ENCODE measurements around the gene ERO1B.

Gene ERO1B

GRCh38 chr1:236259043-236259442, 22.7 kb downstream of the ERO1B start:
- Histone ChIP-seq H3K27ac (no peak overlapping the region), H3K4me3 (no peak overlapping the region)

GRCh38 chr1:236258114-236258622, 23.6 kb downstream of the ERO1B start:
- Histone ChIP-seq H3K4me3 (no peak overlapping the region), H3K27ac (no peak overlapping the region)

GRCh38 chr1:236257216-236257615, 24.5 kb downstream of the ERO1B start:
- no peak overlapping the region for H3K27ac ChIP-seq
- H3K4me3 ChIP-seq: no peak overlapping the region

DNA sequence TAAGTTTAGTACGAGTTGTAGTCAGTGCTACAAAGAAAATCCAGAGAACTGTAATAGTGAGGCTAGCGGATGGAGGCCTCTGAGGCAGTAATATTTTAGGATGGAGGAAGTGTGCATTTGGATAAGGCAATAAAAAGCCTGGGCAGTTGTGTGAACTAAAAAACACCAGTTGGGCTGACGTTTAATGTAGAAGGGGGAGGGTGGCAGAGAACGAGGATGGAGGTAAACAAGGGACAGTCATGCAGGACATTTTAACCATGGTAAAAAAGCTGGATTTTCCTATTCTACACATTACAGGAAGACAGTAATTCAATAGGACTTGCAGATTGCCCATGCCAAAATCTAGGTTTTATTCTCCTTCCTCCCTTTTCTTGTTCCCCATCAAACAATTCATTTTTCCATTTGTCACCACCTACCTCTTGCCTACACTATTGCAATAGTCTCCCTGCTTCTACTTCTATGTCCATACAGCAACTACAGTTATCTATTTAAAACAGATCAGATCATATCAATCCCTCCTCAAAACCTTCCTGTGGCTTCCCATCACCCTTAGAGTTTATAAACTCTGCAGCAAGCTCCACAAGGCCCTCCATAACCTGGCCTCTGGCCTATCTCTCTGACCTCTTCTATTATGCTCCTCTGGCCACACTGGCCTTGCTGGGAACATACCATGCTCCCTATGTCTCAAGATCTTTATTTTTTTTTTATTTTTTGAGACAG, 27.7 kb downstream of the ERO1B start:
- no peak overlapping the region for H3K4me3 ChIP-seq
- H3K27ac ChIP-seq: no peak overlapping the region

DNA sequence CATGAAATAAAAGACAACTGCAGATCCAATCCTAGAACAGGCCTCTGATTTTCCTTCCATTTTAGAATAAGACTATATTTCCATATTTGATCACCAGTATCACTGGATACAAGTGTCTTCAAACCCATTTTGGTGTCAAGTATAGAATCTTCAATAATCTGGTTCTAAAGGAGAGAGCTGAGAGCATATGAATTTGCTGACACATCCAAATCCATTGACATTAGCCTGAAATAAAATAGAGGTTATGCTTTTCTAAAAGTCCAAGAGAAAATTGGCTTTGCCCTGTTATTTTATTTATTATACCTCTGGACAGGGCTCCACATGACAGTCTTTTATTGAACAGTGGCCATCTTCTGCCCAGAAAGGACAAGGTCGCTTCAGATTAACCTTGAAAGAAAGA, 28.6 kb downstream of the ERO1B start:
- Histone ChIP-seq H3K27ac (no peak overlapping the region), H3K4me3 (no peak overlapping the region)

DNA sequence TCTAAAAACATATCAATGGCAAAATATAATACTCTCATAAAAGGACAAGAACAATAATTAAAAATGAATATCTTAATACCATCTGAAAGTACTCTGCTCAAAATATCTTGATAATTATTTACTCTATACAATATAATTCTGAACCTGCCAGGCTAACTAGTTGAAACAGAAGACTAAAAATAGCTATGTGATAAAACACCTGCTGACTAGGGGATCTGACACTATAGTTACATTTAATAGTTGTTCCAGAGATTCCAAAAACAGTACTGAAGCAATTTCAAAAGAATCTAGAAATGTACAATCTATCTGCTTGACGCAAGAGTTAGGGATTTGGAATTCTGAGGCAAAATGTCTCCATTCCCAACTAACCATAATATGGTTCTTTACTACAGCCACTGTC, 30.2 kb downstream of the ERO1B start:
- no peak overlapping the region for H3K27ac ChIP-seq
- H3K4me3 ChIP-seq: no peak overlapping the region

GRCh38 chr1:236247286-236247685, 34.5 kb downstream of the ERO1B start:
- Histone ChIP-seq H3K27ac (no peak overlapping the region), H3K4me3 (no peak overlapping the region)

DNA sequence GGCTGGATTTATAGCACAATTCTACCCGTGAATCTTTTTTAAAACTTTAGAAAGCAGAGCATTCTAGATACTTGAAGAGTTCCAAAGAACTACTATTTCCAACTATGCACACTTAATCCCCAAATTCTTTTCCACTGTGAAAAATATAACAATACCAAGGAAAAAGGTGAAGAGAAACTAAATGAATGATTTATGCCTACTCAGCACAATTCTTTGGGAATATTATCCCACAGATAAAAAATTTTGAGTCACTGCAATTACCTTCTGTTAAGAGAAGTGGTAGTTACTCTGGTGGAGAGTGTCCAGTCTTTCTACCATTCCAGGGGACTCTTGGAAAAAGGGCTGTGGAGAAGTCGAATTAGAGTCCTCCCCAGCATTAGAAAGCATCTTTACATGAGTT, 39.2 kb downstream of the ERO1B start:
- H3K27ac ChIP-seq: no peak overlapping the region
- no peak overlapping the region for H3K4me3 ChIP-seq

GRCh38 chr1:236240675-236241074, 41.1 kb downstream of the ERO1B start:
- H3K4me3 ChIP-seq: no peak overlapping the region
- H3K27ac ChIP-seq: no peak overlapping the region

GRCh38 chr1:236239092-236239585, 42.6 kb downstream of the ERO1B start:
- Histone ChIP-seq H3K27ac (no peak overlapping the region), H3K4me3 (no peak overlapping the region)

DNA sequence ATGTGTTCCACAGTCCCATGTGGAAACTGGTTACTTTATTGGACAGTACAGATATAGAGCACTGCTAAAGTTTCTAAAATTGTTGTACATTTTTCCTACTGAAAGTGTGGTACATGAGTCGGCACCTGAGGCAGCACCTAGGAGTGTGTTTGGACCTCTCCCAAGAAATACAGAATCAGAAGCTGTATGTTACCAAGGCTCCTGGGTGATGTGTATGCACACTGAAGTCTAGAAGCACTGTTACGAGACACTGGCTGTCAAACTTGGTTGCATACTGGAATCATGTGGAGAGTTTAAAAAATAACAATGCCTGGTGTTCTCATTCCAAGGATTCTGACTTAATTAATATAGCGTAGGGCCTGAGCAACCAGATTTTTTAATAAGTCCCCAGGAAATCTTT, 46.6 kb downstream of the ERO1B start:
- no peak overlapping the region for H3K4me3 ChIP-seq
- H3K27ac ChIP-seq: no peak overlapping the region

DNA sequence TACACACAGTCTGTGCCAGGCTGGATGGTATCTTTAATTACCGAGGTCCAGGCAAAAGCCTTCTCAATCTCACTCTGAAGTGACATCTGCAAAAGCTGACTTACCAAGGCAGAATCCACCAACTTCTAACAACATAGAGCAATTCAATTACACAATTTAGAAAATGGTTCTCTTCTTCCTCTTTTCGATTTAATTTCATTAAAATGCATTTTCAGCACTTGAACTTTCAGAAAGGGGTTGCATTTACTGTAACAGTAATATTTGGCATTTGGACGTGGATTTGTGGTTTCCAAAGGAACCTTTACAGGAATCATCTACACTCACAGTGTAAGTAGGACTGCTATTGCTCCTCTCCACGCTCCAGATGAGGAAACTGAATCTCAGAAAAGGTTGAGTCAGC, 53.3 kb downstream of the ERO1B start:
- H3K27ac ChIP-seq: no peak overlapping the region
- H3K4me3 ChIP-seq: no peak overlapping the region

GRCh38 chr1:236222632-236223031, 59.1 kb downstream of the ERO1B start:
- Histone ChIP-seq H3K4me3 (no peak overlapping the region), H3K27ac (no peak overlapping the region)

GRCh38 chr1:236220473-236220872, 61.3 kb downstream of the ERO1B start:
- H3K4me3 ChIP-seq: no peak overlapping the region
- H3K27ac ChIP-seq: no peak overlapping the region

DNA sequence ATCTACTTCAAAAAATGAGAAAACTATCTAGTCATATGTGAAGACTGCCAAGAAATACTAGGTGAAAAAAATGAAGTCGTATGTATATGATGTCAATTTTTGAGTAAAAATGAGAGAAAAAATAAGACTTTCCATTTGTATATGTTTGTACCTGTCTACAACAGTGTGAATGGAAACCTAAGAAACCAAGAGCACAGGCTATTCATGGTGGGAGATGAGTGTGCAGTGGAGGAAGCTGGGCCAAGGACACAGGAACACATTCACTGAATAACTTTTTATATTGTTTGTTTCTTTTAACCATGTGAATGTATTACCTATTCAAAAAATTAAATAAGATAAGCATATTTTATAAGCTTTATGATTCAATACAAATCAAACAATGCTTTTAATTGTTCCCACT, 67.0 kb downstream of the ERO1B start:
- H3K27ac ChIP-seq: no peak overlapping the region
- H3K4me3 ChIP-seq: no peak overlapping the region

DNA sequence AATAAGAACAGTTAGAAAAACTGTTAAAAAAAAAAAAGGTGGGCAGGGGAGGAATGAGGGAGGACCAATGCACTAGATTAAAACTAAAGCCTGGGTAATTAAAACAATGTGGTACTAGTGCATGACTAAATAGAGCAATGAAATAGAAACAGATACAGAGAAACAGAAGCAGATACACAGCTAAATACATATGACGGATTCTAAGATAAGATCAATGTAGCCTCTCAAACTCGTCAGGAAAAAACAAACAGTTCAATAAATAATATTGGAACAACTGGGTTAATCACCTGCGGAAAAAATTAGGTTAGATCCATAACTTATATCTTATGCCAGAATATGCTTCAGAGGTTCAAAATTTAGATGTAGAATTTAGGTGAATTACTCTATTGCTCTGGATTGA, 68.2 kb downstream of the ERO1B start:
- H3K27ac ChIP-seq: no peak overlapping the region
- no peak overlapping the region for H3K4me3 ChIP-seq

DNA sequence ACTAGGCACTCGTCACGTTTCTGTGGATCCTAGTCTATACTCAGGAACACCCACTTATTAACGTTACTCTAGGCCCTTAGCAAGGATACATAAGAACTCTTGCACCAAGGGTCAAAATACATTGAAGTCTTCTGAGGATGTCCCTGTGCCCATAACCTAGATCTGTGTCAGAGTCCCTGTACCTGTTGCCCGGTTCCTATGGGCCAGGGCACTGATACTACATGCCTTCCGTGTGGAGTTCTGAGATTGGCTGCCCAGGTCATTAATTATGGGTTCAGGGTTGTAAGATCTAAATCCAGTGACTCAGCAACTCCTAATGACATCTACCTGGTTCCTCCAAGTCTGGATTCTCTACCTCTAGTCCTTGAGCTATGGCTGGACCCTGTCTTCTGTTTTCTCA, 69.9 kb downstream of the ERO1B start:
- Histone ChIP-seq H3K4me3 (no peak overlapping the region), H3K27ac (no peak overlapping the region)

DNA sequence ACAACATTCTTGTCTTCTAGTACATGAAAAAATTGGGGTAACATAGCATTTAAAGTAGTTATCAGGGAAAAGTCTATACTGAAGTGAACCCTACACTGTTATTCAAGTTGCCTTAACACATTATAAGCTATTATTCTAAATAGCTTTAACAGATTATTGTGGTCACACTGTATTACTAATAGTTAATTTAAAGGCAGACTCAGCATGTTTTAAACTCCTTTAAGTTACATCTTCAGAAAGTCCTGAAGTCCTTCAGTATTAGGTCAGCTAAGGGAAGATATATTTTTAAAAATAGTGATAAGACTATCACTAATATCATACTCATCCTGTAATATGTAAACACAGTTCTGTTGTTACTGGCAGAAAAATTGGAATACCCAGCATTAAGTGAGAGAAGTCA, 72.0 kb downstream of the ERO1B start:
- no peak overlapping the region for H3K27ac ChIP-seq
- H3K4me3 ChIP-seq: no peak overlapping the region

- no peak overlapping the region for H3K27ac ChIP-seq
- no peak overlapping the region for H3K4me3 ChIP-seq
These were observed 72.6 kb downstream of the ERO1B start for GRCh38 chr1:236209185-236209584.

GRCh38 chr1:236207569-236207968, 74.2 kb downstream of the ERO1B start:
- Histone ChIP-seq H3K27ac (no peak overlapping the region), H3K4me3 (no peak overlapping the region)

GRCh38 chr1:236207121-236207520, 74.6 kb downstream of the ERO1B start:
- Histone ChIP-seq H3K27ac (peak overlapping the region in 2 of 21 experiments; percentile 16 to 50), H3K4me3 (no peak overlapping the region)

DNA sequence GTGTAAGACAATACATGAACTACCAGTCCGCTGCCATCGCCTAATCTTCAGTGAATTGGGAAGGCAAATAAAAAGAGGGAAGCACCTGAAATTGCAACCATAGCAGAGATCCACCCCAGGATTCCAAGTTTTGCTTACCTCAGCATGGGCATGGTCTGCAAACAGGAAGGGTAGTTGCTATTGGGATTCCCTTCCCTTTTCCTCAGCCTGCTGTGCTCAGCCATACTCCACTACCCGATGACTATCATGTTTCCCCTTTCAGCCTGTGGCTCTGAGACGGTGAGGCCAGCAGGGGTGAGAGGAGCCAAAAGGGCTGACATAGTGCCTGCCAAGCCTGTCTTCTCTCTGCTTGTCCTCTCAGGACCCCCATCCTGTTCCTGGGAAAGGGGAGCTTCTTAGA, 75.2 kb downstream of the ERO1B start:
- Histone ChIP-seq H3K27ac (peak overlapping the region in 1 of 21 experiments; percentile 50), H3K4me3 (no peak overlapping the region)
